Right lobe of liver (tissue), 6 donors: ENCODE measurements around the gene RAB3B. TPM values are rescaled to one million over a fixed set of nuclear protein-coding genes. Genes with fewer than 3 reads are reported as not detected.
A peak's percentile ranks its signal among the peaks of the same experiment; 100 is the strongest.
"Not testable (repeated sequence)": the region's sequence is repeated elsewhere in the genome, so short reads cannot be mapped to it uniquely, and the experiment has no call there.

ENCODE experiments used
- ATAC-seq, 4 donors: fragments of 200-7000 bp; cut with Tn5 transposase; one replicate each; pipeline ENCODE4 v1.9.1; 2020; ENCODE audit warnings: mild to moderate bottlenecking in 4 of 4, moderate library complexity in 4 of 4
- DNase-seq, 3 donors: peaks; one replicate each; pipeline ENCODE4 v3.0.0-alpha.2; 2020
- H3K27ac ChIP-seq, 3 donors: fragments of 200-600 bp; one replicate each; pipeline ENCODE4 v1.8.0; 2022
- H3K27me3 ChIP-seq, 2 donors: fragments of 200-600 bp; one replicate each; pipeline ENCODE4 v1.8.0; 2022
- H3K36me3 ChIP-seq, 4 donors: fragments of 200-600 bp; sonication (generic) in 1 of 4; one replicate each; pipeline versions ENCODE4 v1.5.1 to v1.8.0; 2017 to 2022; ENCODE audit warnings: control low read depth in 1 of 4
- H3K4me1 ChIP-seq, 4 donors: fragments of 200-600 bp; sonication (generic) in 1 of 4; one replicate each; pipeline versions ENCODE4 v1.5.1 to v1.8.0; 2017 to 2022; ENCODE audit warnings: control low read depth in 1 of 4
- H3K4me3 ChIP-seq, 3 donors: fragments of 200-600 bp; one replicate each; pipeline ENCODE4 v1.8.0; 2022
- H3K9me3 ChIP-seq, 4 donors: fragments of 200-600 bp; sonication (generic) in 1 of 4; one replicate each; pipeline versions ENCODE4 v1.5.1 to v1.8.0; 2017 to 2022; ENCODE audit warnings: control low read depth in 1 of 4
- CTCF ChIP-seq, 4 donors: fragments of 200-600 bp in 3 of 4; fragments of 450-650 bp in 1 of 4; IDR thresholded peaks; one replicate each; pipeline versions ENCODE4 v1.5.1 to v1.8.0; 2016 to 2022; ENCODE audit warnings: antibody characterized with exemption in 4 of 4, mild to moderate bottlenecking in 2 of 4
- POLR2A ChIP-seq: fragments of 450-650 bp; IDR thresholded peaks from one replicate; pipeline ENCODE4 v1.6.1; 2017; ENCODE audit warnings: antibody characterized with exemption, mild to moderate bottlenecking
- WGBS: methylation state at CpG from one replicate; pipeline ENCODE4 v1.1.6; 2018; ENCODE audit warnings: low coverage, low lambda C conversion rate; ENCODE audit not compliant: insufficient coverage; ENCODE audit errors: missing lambda C conversion rate; 5-methylcytosine and 5-hydroxymethylcytosine counted together
- intact Hi-C, 2 donors: fragments of 100-400 bp; cut with DNase I; formaldehyde crosslinking; loops; one replicate each; pipeline versions ENCODE4 v1.11.2 to v1.14.1; 2022
- total RNA-seq, 6 experiments: library from RNA; depleted of rRNA in 2 of 6; stranded (reverse); fragments of >200 nt in 2 of 6; fragmentation: NEBNext Ultra II Directional in 3 of 6; extraction: Animal tissue kit (Norgen Biotek cat#: 25700) in 3 of 6; gene quantifications; one replicate each; pipeline versions ENCODE4 v1.1.0 to v1.2.4, GENCODE V29; 2016 to 2023
- donor health status: DM: no; HTN: yes; CAD: no.
- donor health status: DM: no; HTN: no; CAD: no.
- donor health status: DM: no; HTN: no; CAD: no.
- donor health status: DM: no; HTN: yes; CAD: no.
- donor health status: DM: no; HTN: yes; CAD: no.

The RAB3B gene
- total RNA-seq, 6 experiments from 2014 or later, result 0.05 to 9.7 (median 4.4) TPM

- no peak for DNase-seq
- Histone ChIP-seq H3K4me3 (no peak overlapping the region), H3K27me3 (peaks cover 0 to 5% of the 10 kb centered on the region in 2 donors), H3K27ac (no peak overlapping the region), H3K9me3 (no peaks in the 10 kb centered on the region), H3K4me1 (no peaks in the 10 kb centered on the region), H3K36me3 (no peaks in the 10 kb centered on the region)
- TF ChIP-seq CTCF (IDR thresholded peaks at IDR 0.05) (no peak), POLR2A (no peak)
- intact Hi-C loops, result loop anchor here in 1 of 2 donors (5.0 kb wide), 1 partner anchor 105 kb away; no protein-coding TSS in a partner anchor
- no peak for ATAC-seq
Observed at GRCh38 chr1:51897699-51898031, 92.8 kb downstream of the RAB3B start.

- intact Hi-C loops, result loop anchor here in 1 of 2 donors (5.0 kb wide), 1 partner anchor 108 kb away; no protein-coding TSS in a partner anchor
- not testable (repeated sequence) for H3K4me1 ChIP-seq
Observed at GRCh38 chr1:51894748-51895147, 95.8 kb downstream of the RAB3B start.

GRCh38 chr1:51878616-51879336, 111.7 kb downstream of the RAB3B start, which contains the start of gene NRDC:
NRDC (minus strand) TSS chr1:51878727; CDS start chr1:51878615, 112 bp downstream.
- H3K9me3 ChIP-seq, result no peaks in the 10 kb centered on the region
- peaks cover 0 to 28% (median 6%) of the 10 kb centered on the region in 4 donors for H3K4me1 ChIP-seq
- no peaks in the 10 kb centered on the region for H3K27me3 ChIP-seq
- under 1% methylated on average over 41 of the region's 54 CpGs for WGBS
- peak within 1 kb of the TSS; percentile 58 to 98 (median 97) for H3K4me3 ChIP-seq
- DNase-seq, result peak; percentile 99 to 100 (median 99)
- intact Hi-C loops, result loop anchor here in 1 of 2 donors (10.0 kb wide), 1 partner anchor 64 kb away; no protein-coding TSS in a partner anchor
- TF ChIP-seq POLR2A (peak; percentile 95), CTCF (IDR thresholded peaks at IDR 0.05) (no peak)
- no peaks in the 10 kb centered on the region for H3K36me3 ChIP-seq
- H3K27ac ChIP-seq, result peak within 1 kb of the TSS; percentile 86 to 98 (median 91)
- peak; percentile 94 to 97 (median 95) for ATAC-seq

More at GRCh38 chr1:51894748-51895147, 95.8 kb downstream of the RAB3B start:
- not testable (repeated sequence) for H3K36me3 ChIP-seq, H3K27me3 ChIP-seq, H3K9me3 ChIP-seq, DNase-seq, H3K27ac ChIP-seq, H3K4me3 ChIP-seq, ATAC-seq
- 45% methylated on average over 2 of the region's 2 CpGs for WGBS

GRCh38 chr1:51878308-51878615, 112.2 kb downstream of the RAB3B start:
- Histone ChIP-seq H3K27ac (peak overlapping the region; percentile 86 to 98 (median 91)), H3K9me3 (no peaks in the 10 kb centered on the region), H3K27me3 (no peaks in the 10 kb centered on the region), H3K36me3 (no peaks in the 10 kb centered on the region), H3K4me3 (peak overlapping the region; percentile 58 to 98 (median 97)), H3K4me1 (peaks cover 0 to 28% (median 6%) of the 10 kb centered on the region in 4 donors)
- ATAC-seq, result peak in 2 of 4 donors; percentile 22 to 27
- WGBS, result 0% methylated on average over 17 of the region's 17 CpGs
- TF ChIP-seq CTCF (IDR thresholded peaks at IDR 0.05), result no peak
- no peak for TF ChIP-seq POLR2A
- no peak for DNase-seq
- intact Hi-C loops, result loop anchor here in 1 of 2 donors (10.0 kb wide), 1 partner anchor 63 kb away; no protein-coding TSS in a partner anchor
